ENCODE measurements around the gene CPOX. TPM values are rescaled to one million over a fixed set of nuclear protein-coding genes. Genes with fewer than 3 reads are reported as not detected.

CPOX gene
- total RNA-seq, 2 donors from 2014 or later: 23.3 to 31.7 TPM

- Histone ChIP-seq H3K9ac (ENCODE audit: low read depth in 2 of 2, low read length in 2 of 2) (no peak overlapping the region), H3K9me3 (no peaks in the 10 kb centered on the region), H3K27ac (no peak overlapping the region), H3K4me3 (no peak overlapping the region), H3K36me3 (no peaks in the 10 kb centered on the region), H3K27me3 (no peaks in the 10 kb centered on the region), H3K4me1 (no peaks in the 10 kb centered on the region)
- no peak for TF ChIP-seq CTCF (IDR thresholded peaks at IDR 0.05)
- DNase-seq: no peak
- intact Hi-C loops (cut with DNase I): no loop called here
Measured at GRCh38 chr3:98540346-98540745, 53.1 kb downstream of the CPOX start.

- Histone ChIP-seq H3K27ac (peak overlapping the region; percentile 35), H3K4me3 (no peak overlapping the region), H3K27me3 (no peaks in the 10 kb centered on the region), H3K9me3 (no peaks in the 10 kb centered on the region), H3K36me3 (no peaks in the 10 kb centered on the region), H3K4me1 (no peaks in the 10 kb centered on the region), H3K9ac (ENCODE audit: low read depth in 2 of 2, low read length in 2 of 2) (no peak overlapping the region)
- intact Hi-C loops (cut with DNase I): no loop called here
- TF ChIP-seq CTCF (IDR thresholded peaks at IDR 0.05): no peak
- DNase-seq: no peak
Measured at GRCh38 chr3:98536456-98537017, 56.9 kb downstream of the CPOX start.

GRCh38 chr3:98534734-98535133 is 58.7 kb downstream of the CPOX start:
- H3K4me3 ChIP-seq: no peak overlapping the region
- H3K9me3 ChIP-seq: no peaks in the 10 kb centered on the region
- no peak overlapping the region for H3K27ac ChIP-seq
- no peaks in the 10 kb centered on the region for H3K27me3 ChIP-seq
- H3K4me1 ChIP-seq: no peaks in the 10 kb centered on the region
- no peak for TF ChIP-seq CTCF (IDR thresholded peaks at IDR 0.05)
- no peak overlapping the region for H3K9ac ChIP-seq (ENCODE audit: low read depth in 2 of 2, low read length in 2 of 2)
- intact Hi-C loops (cut with DNase I): no loop called here
- no peaks in the 10 kb centered on the region for H3K36me3 ChIP-seq
- DNase-seq: no peak

GRCh38 chr3:98534168-98534567 is 59.2 kb downstream of the CPOX start:
- Histone ChIP-seq H3K27ac (peak overlapping the region; percentile 56), H3K4me1 (no peaks in the 10 kb centered on the region), H3K36me3 (no peaks in the 10 kb centered on the region), H3K27me3 (no peaks in the 10 kb centered on the region), H3K9ac (ENCODE audit: low read depth in 2 of 2, low read length in 2 of 2) (no peak overlapping the region), H3K4me3 (no peak overlapping the region), H3K9me3 (no peaks in the 10 kb centered on the region)
- intact Hi-C loops (cut with DNase I): no loop called here
- DNase-seq: no peak
- TF ChIP-seq CTCF (IDR thresholded peaks at IDR 0.05): no peak

GRCh38 chr3:98532709-98533571 is 60.5 kb downstream of the CPOX start:
- Histone ChIP-seq H3K27me3 (no peaks in the 10 kb centered on the region), H3K36me3 (no peaks in the 10 kb centered on the region), H3K27ac (peak overlapping the region; percentile 56), H3K4me3 (peak overlapping the region; percentile 9), H3K4me1 (no peaks in the 10 kb centered on the region), H3K9ac (ENCODE audit: low read depth in 2 of 2, low read length in 2 of 2) (peak overlapping the region; percentile 54 to 69), H3K9me3 (no peaks in the 10 kb centered on the region)
- intact Hi-C loops (cut with DNase I): no loop called here
- no peak for TF ChIP-seq CTCF (IDR thresholded peaks at IDR 0.05)
- no peak for DNase-seq

All from colonic mucosa (tissue), 4 donors.